GM19035 (cell line): Measurements from ENCODE around the gene HDHD5.

ENCODE experiments used
- ATAC-seq: cut with Tn5 transposase; IDR thresholded peaks from one replicate; pipeline ENCODE4 v1.9.1; 2021; ENCODE audit not compliant: unreplicated experiment

HDHD5 gene

GRCh38 chr22:17106785-17107546 is 52.1 kb downstream of the HDHD5 start:
- no peak for ATAC-seq

- no peak for ATAC-seq
These were observed 52.8 kb downstream of the HDHD5 start for GRCh38 chr22:17106161-17106784.

DNA sequence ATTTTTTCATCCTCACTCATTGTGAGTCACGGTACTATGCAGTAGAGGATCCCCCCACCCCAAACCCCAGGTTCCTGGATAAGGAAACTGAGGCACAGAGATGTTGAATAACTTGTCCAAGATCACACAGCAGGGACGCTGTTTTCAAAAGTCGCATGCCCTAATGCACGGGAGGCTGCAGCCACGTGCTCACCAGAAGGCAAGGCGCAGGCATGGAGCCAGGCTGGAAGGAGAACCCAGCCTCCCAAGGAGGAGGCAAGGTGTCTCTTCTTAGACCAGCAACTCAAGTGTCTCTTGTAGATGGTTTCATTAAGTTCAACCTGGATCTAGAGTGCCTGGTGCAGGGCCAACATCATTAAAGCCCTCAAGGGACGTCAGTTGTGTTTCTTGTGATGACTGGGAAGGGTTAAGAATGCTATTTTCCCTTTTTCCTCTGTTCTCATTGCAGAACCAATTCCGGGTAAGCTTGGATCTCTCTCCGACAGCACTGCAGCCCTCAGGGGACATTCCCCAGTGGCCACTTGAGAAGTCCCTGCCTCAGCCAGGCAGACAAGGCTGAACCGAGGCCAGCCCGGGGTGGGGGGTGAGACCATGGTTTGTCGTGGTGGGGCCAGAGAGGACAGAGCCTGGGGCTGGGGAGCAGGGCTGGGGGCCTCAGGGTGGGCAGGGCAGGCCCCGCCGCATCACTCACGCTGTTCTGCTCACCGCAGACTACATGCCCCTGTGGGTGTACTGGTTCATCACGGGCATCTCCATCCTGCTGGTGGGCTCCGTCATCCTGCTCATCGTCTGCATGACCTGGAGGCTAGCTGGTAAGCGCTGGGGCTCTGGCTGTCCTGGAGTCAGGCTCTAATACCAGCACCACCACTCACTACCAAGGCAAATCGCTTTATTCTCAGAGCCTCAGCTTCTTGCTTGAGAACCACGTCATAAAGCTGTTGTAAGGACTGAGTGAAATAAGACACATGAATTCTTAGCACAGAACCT is 53.6 kb downstream of the HDHD5 start:
- ATAC-seq, result no peak

DNA sequence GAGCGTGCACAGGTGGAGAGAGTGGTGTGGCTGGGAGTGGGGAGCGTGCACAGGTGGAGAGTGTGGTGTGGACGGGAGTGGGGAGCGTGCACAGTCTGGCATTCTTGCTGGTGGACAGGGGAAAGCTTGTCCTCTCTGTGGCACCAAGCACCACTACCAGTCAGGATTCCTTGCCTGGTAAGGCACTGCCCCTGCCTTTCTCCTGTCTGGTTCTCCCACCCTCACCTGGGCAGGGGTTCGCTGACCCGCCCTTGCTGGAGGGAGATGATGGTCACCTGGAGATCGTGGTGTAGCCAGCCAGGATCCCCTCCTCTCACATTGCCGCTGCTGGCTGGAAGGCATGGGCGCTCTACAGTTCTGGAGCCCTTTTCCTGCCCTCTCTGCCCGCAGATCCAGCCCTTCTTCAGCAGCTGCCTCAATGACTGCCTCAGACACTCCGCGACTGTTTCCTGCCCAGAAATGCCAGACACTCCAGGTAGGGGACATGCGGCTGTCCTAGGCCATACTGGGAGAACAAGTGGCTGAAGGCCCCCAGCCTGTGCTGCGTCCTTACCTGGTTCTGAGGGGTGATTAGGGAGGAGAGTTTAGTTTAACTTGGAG is 54.6 kb downstream of the HDHD5 start:
- no peak for ATAC-seq

DNA sequence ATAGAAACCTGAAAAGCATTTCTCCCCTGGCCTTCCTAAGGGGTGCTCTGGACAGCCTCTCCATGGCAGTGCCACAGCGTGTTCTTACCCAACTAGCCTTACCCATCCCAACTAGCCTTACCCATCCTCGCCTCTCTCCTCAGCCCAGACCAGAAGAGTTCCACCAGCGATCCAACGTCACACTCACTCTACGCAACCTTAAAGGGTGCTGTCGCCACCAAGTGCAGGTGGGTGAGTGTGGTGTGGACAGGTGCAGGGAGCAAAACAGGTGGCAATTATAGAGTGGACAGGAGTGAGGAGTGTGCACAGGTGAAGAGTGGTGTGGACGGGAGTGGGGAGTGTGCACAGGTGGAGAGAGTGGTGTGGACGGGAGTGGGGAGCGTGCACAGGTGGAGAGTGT is 55.7 kb downstream of the HDHD5 start:
- ATAC-seq, result no peak

DNA sequence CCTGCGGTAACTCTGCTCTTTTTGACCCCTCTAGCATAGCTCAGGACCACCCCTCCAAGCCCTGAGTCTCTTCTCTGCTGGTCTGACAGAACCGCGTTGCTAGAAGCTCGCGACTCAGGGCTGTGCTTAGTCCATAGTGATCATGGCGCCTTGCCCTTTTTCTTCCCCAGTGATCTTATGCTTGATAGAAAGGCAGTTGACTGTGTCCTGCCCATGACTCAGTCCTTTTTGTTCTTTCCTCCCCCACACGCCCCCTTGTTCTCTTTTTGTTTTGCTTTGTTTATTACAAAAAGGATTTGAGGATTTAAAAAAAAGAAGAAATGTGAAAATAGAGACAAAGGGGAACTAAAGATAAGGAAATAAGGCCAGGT is 56.8 kb downstream of the HDHD5 start:
- ATAC-seq, result no peak

DNA sequence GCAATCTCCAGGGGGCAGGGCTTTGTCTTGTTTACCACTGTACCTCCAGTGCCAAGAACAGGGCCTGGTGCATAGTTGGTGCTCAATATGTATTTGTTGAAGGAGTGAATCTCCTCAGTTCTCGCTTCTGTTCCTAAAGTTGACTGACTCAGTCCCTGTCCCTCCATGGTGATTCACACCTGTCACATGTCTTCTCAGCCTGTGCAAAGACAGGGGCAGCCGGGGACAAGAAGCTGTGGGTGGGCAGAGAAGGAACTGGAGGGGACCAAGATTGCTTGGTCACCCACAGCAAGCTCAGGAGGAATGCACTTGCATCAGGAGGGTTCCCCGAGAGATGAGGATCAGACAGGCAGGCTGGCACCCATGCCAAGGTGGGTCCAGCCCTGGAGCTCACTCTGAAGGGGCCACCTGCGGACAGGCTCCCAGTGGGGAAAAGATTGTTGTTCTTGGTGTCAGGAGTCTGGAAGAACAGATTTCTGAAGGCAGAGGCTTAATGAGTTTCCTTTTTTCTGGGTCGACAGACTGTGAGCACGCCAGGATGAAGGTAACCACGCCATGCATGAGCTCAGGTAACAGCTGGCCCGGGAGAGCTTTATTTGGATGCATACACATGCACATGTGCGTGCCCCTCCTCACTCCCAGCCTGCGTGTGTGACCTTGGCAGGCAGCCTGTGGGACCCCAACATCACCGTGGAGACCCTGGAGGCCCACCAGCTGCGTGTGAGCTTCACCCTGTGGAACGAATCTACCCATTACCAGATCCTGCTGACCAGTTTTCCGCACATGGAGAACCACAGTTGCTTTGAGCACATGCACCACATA is 57.4 kb downstream of the HDHD5 start:
- no peak for ATAC-seq

- ATAC-seq, result no peak
These were observed 58.5 kb downstream of the HDHD5 start for GRCh38 chr22:17100621-17101020.

DNA sequence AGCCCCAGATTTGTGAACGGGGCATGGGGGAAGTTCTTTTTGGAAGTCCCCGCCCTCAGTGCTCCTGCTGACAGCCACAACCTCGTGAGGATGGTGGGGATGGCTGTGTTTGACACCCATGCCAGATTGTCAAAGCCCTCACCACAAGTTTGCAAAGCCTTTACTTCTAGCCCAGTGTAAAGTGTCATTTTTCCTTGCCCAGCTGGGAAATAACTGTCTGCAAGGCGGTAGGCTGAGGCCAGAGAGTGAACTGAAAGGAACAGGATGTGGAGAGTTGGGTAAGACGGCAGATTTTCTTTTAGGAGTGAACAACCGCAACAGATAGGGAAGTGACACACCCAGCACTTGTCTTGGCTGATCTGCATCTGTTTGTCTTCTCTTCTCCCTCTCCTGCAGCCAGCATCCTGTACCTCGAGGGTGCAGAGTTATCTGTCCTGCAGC is 60.7 kb downstream of the HDHD5 start:
- ATAC-seq, result no peak

DNA sequence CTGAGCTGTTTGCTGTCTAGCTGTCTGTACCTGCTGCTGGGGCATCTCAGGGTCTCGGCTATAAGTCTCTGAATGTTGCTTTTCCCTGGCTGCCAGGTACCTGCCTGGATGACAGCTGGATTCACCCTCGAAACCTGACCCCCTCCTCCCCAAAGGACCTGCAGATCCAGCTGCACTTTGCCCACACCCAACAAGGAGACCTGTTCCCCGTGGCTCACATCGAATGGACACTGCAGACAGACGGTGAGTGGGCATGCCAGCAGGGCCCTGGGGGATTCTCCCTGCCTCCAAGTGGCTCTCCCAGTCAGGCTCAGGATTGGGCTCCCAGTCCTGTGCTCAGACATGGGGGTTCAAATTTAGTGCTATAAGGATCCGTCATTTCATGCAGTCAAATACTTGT is 61.4 kb downstream of the HDHD5 start:
- ATAC-seq, result no peak

DNA sequence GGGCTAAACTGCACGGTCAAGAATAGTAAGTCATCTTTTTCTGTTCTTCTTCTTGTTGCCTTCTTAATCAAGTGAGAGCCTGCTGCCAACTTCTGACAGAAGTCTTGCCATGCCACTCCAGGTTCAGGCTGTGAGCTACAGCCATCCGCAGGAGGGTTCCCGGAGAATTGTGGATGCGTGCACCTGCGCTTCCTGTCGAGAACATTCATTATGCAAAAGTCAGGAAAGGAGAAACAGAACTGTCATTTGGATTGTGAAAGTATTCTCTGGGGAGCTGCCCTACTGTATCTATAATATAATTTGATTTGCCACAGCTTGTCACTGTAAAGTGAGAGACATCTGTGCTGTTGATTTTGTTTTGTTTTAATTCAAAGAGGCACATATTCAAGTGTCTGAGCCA is 62.0 kb downstream of the HDHD5 start:
- ATAC-seq, result no peak

DNA sequence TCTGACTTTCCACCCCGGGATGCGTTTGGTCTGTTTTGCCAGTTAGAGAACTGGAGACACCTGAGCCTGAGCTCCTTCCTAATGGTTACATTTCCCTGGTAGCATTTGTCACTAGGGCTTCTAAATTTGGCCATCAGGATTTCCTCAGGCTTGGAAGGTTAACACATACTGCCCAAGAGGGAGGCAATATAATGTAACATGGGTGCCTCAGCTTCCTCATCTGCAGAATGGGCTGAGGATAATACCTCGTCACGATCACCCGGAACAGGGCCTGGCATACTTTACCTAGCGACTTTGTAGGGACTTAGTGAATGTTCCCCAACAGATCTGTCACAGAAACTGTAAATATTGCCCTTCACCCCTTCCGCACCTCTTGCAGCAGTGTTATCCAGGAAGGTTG is 63.0 kb downstream of the HDHD5 start:
- no peak for ATAC-seq

GRCh38 chr22:17095538-17095937 is 63.5 kb downstream of the HDHD5 start:
- ATAC-seq, result no peak

- no peak for ATAC-seq
These were observed 66.0 kb downstream of the HDHD5 start for GRCh38 chr22:17093081-17093480.

DNA sequence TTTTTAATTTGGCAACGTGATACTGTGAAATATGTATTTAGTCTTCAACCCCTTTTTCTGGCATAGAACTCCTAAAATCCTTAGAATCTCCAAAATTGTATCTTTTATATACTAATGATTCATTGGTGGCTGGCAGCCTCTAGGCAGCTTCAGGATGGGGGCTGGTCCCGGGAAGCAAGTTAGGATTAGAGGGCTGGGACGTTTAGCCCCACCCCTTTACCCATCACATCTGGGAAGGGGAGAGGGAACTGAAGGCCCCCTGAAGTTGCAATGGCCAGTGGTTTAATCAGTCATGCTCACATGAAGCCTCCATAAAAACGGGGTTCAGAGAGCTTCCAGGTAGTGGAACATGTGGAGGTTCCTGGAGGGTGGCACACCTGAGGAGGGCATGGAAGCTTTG is 67.2 kb downstream of the HDHD5 start:
- ATAC-seq, result no peak

GRCh38 chr22:17090550-17090949 is 68.5 kb downstream of the HDHD5 start:
- no peak for ATAC-seq
